Left renal cortex interstitium (tissue), 4 donors: ENCODE results near the gene HEXIM1. TPM values are rescaled to one million over a fixed set of nuclear protein-coding genes. Genes with fewer than 3 reads are reported as not detected.

ENCODE experiments used
- polyA plus RNA-seq, 4 donors: library from polyadenylated mRNA; unstranded; fragments of 120-200 nt; gene quantifications; one replicate each; pipeline ENCODE4 v1.2.1, GENCODE V29; 2013; ENCODE audit not compliant: insufficient read length in 4 of 4

HEXIM1 gene
- polyA plus RNA-seq, 4 donors: 36.3 to 44.6 (median 43.1) TPM

Other genes with a start within 250 kb of the HEXIM1 start
- 100 to 1,000 TPM in 2 of 4 donors, 10 to 100 TPM in 2; 93.7 to 126 (median 105) TPM for gene EFTUD2, start 249.0 kb upstream of the HEXIM1 start, polyA plus RNA-seq
- 1 to 10 TPM in 1 of 4 donors, under 1 TPM in 3; 0.78 to 8.3 (median 0.89) TPM for gene GFAP, start 233.0 kb upstream of the HEXIM1 start, polyA plus RNA-seq
- 10 to 100 TPM in 3 of 4 donors, 1 to 10 TPM in 1; 7.3 to 20.8 (median 14.3) TPM for gene KIF18B, start 200.7 kb upstream of the HEXIM1 start, polyA plus RNA-seq
- gene C1QL1, start 180.2 kb upstream of the HEXIM1 start, polyA plus RNA-seq: 1 to 10 TPM; 2.0 to 3.6 (median 3.0) TPM
- gene DCAKD, start 96.8 kb upstream of the HEXIM1 start, polyA plus RNA-seq: 10 to 100 TPM; 46.3 to 69.4 (median 57.5) TPM
- gene NMT1, start 87.2 kb upstream of the HEXIM1 start, polyA plus RNA-seq: 10 to 100 TPM; 70.3 to 95.5 (median 74.2) TPM
- gene PLCD3, start 16.0 kb upstream of the HEXIM1 start, polyA plus RNA-seq: 10 to 100 TPM; 21.1 to 38.0 (median 30.0) TPM
- gene ACBD4, start 12.8 kb upstream of the HEXIM1 start, polyA plus RNA-seq: 10 to 100 TPM; 11.4 to 19.0 (median 16.9) TPM
- gene HEXIM2, start 13.4 kb downstream of the HEXIM1 start, polyA plus RNA-seq: 10 to 100 TPM; 11.8 to 19.8 (median 16.6) TPM
- gene FMNL1, start 73.4 kb downstream of the HEXIM1 start, polyA plus RNA-seq: 1 to 10 TPM; 4.4 to 7.7 (median 6.7) TPM
- gene SPATA32, start 113.6 kb downstream of the HEXIM1 start, polyA plus RNA-seq: under 1 TPM in 3 of 4 donors, not detected in 1; 0.11 to 0.43 (median 0.25) TPM
- 1 to 10 TPM; 5.3 to 8.0 (median 6.4) TPM for gene MAP3K14, start 168.5 kb downstream of the HEXIM1 start, polyA plus RNA-seq